Measurements from ENCODE around the gene C9orf78. TPM values are rescaled to one million over a fixed set of nuclear protein-coding genes. Genes with fewer than 3 reads are reported as not detected.

C9orf78 gene
- total RNA-seq, 5 donors from 2014 or later (not counting 1 experiment from before 2014, with no cell fraction given), result 80.5 to 112 (median 90.2) TPM

GRCh38 chr9:129810788-129811187 lies 24.3 kb downstream of the C9orf78 start:
- WGBS (ENCODE audit: insufficient coverage), result 100% methylated on average over 2 of the region's 6 CpGs
- no peaks in the 10 kb centered on the region for H3K9me3 Mint-ChIP-seq
- POLR2A ChIA-PET, result interaction anchor here in 1 of 2 donors (0.6 kb wide), 1 partner anchor 259 kb away, joined by 3 read pairs; no protein-coding TSS in a partner anchor

GRCh38 chr9:129810116-129810515 lies 25.0 kb downstream of the C9orf78 start:
- 87% methylated on average over 6 of the region's 11 CpGs for WGBS (ENCODE audit: insufficient coverage)
- ATAC-seq (replicated peaks in 1 of 4) (no peak), DNase-seq (no peak)
- Histone ChIP-seq H3K4me3 (ENCODE audit: control insufficient read depth in 1 of 2, extremely low read depth in 1 of 2, low read length in 1 of 2) (no peak overlapping the region), H3K36me3 (ENCODE audit: control insufficient read depth in 2 of 2, extremely low read depth in 1 of 2, insufficient read depth in 1 of 2, low read length in 1 of 2) (peaks cover 7 to 77% of the 10 kb centered on the region in 2 donors), H3K9me3 (no peaks in the 10 kb centered on the region), H3K27me3 (replicated peaks in 1 of 2; ENCODE audit: control insufficient read depth in 2 of 2, extremely low read depth in 1 of 2, insufficient read depth in 2 of 2, low read length in 1 of 2) (no peaks in the 10 kb centered on the region), H3K27ac (ENCODE audit: low read length) (no peak overlapping the region), H3K4me1 (ENCODE audit: control insufficient read depth in 1 of 2, extremely low read depth in 1 of 2, insufficient read depth in 2 of 2, low read length in 2 of 2) (peaks cover 0 to 11% of the 10 kb centered on the region in 2 experiments)
- peaks cover 23 to 32% (median 32%) of the 10 kb centered on the region in 3 donors for H3K4me1 Mint-ChIP-seq
- no peaks in the 10 kb centered on the region for H3K9me3 Mint-ChIP-seq
- H3K27me3 Mint-ChIP-seq, result no peaks in the 10 kb centered on the region
- no peak overlapping the region for H3K27ac Mint-ChIP-seq
- POLR2A ChIA-PET, result no interaction called here
- H3K4me3 Mint-ChIP-seq, result no peak overlapping the region
- peaks cover 40% of the 10 kb centered on the region for H3K36me3 Mint-ChIP-seq
- CTCF ChIA-PET, result interaction anchor here in 1 of 2 donors (0.5 kb wide), 1 partner anchor 433 kb away, joined by 10 read pairs; no protein-coding TSS in a partner anchor

More at GRCh38 chr9:129810788-129811187, 24.3 kb downstream of the C9orf78 start:
- peaks cover 19 to 32% (median 25%) of the 10 kb centered on the region in 3 donors for H3K4me1 Mint-ChIP-seq
- no peak overlapping the region for H3K4me3 Mint-ChIP-seq
- H3K4me3 ChIP-seq (ENCODE audit: control insufficient read depth in 1 of 2, extremely low read depth in 1 of 2, low read length in 1 of 2), result no peak overlapping the region
- H3K36me3 Mint-ChIP-seq, result peaks cover 46% of the 10 kb centered on the region
- no peak for DNase-seq
- H3K36me3 ChIP-seq (ENCODE audit: control insufficient read depth in 2 of 2, extremely low read depth in 1 of 2, insufficient read depth in 1 of 2, low read length in 1 of 2), result peaks cover 13 to 78% of the 10 kb centered on the region in 2 donors
- ATAC-seq (replicated peaks in 1 of 4), result no peak
- CTCF ChIA-PET, result interaction anchor here in 1 of 2 donors (0.6 kb wide), 1 partner anchor 181 kb away, joined by 3 read pairs; no protein-coding TSS in a partner anchor
- no peaks in the 10 kb centered on the region for H3K27me3 ChIP-seq (replicated peaks in 1 of 2; ENCODE audit: control insufficient read depth in 2 of 2, extremely low read depth in 1 of 2, insufficient read depth in 2 of 2, low read length in 1 of 2)
- H3K27ac Mint-ChIP-seq, result no peak overlapping the region
- no peak overlapping the region for H3K27ac ChIP-seq (ENCODE audit: low read length)
- no peaks in the 10 kb centered on the region for H3K9me3 ChIP-seq
- peaks cover 0 to 6% of the 10 kb centered on the region in 2 experiments for H3K4me1 ChIP-seq (ENCODE audit: control insufficient read depth in 1 of 2, extremely low read depth in 1 of 2, insufficient read depth in 2 of 2, low read length in 2 of 2)
- no peaks in the 10 kb centered on the region for H3K27me3 Mint-ChIP-seq

GRCh38 chr9:129809346-129809745 lies 25.7 kb downstream of the C9orf78 start:
- H3K4me3 ChIP-seq (ENCODE audit: control insufficient read depth in 1 of 2, extremely low read depth in 1 of 2, low read length in 1 of 2), result no peak overlapping the region
- H3K9me3 Mint-ChIP-seq, result no peaks in the 10 kb centered on the region
- no peak overlapping the region for H3K27ac Mint-ChIP-seq
- ATAC-seq (replicated peaks in 1 of 4) (no peak), DNase-seq (no peak)
- H3K4me1 Mint-ChIP-seq, result peaks cover 25 to 34% (median 33%) of the 10 kb centered on the region in 3 donors
- H3K9me3 ChIP-seq, result no peaks in the 10 kb centered on the region
- H3K4me3 Mint-ChIP-seq, result no peak overlapping the region
- POLR2A ChIA-PET, result no interaction called here
- peaks cover 35% of the 10 kb centered on the region for H3K36me3 Mint-ChIP-seq
- CTCF ChIA-PET, result interaction anchor here in 1 of 2 donors (0.6 kb wide), 1 partner anchor 9 kb away, joined by 6 read pairs; no protein-coding TSS in a partner anchor
- H3K27ac ChIP-seq (ENCODE audit: low read length), result no peak overlapping the region
- WGBS (ENCODE audit: insufficient coverage), result 81% methylated on average over 8 of the region's 11 CpGs
- peaks cover 0 to 15% of the 10 kb centered on the region in 2 experiments for H3K4me1 ChIP-seq (ENCODE audit: control insufficient read depth in 1 of 2, extremely low read depth in 1 of 2, insufficient read depth in 2 of 2, low read length in 2 of 2)
- no peaks in the 10 kb centered on the region for H3K27me3 Mint-ChIP-seq
- peaks cover 0 to 70% of the 10 kb centered on the region in 2 donors for H3K36me3 ChIP-seq (ENCODE audit: control insufficient read depth in 2 of 2, extremely low read depth in 1 of 2, insufficient read depth in 1 of 2, low read length in 1 of 2)
- H3K27me3 ChIP-seq (replicated peaks in 1 of 2; ENCODE audit: control insufficient read depth in 2 of 2, extremely low read depth in 1 of 2, insufficient read depth in 2 of 2, low read length in 1 of 2), result no peaks in the 10 kb centered on the region

- Histone ChIP-seq H3K27me3 (replicated peaks in 1 of 2; ENCODE audit: control insufficient read depth in 2 of 2, extremely low read depth in 1 of 2, insufficient read depth in 2 of 2, low read length in 1 of 2) (no peaks in the 10 kb centered on the region), H3K36me3 (ENCODE audit: control insufficient read depth in 2 of 2, extremely low read depth in 1 of 2, insufficient read depth in 1 of 2, low read length in 1 of 2) (peaks cover 0 to 44% of the 10 kb centered on the region in 2 donors), H3K9me3 (no peaks in the 10 kb centered on the region), H3K4me1 (ENCODE audit: control insufficient read depth in 1 of 2, extremely low read depth in 1 of 2, insufficient read depth in 2 of 2, low read length in 2 of 2) (peaks cover 6 to 23% of the 10 kb centered on the region in 2 experiments), H3K4me3 (ENCODE audit: control insufficient read depth in 1 of 2, extremely low read depth in 1 of 2, low read length in 1 of 2) (no peak overlapping the region), H3K27ac (ENCODE audit: low read length) (no peak overlapping the region)
- 89% methylated on average over 1 of the region's 4 CpGs for WGBS (ENCODE audit: insufficient coverage)
- H3K4me1 Mint-ChIP-seq, result peaks cover 25 to 37% (median 34%) of the 10 kb centered on the region in 3 donors
- peaks cover 28% of the 10 kb centered on the region for H3K36me3 Mint-ChIP-seq
- peak overlapping the region; percentile 47 to 66 for H3K27ac Mint-ChIP-seq
- H3K27me3 Mint-ChIP-seq, result no peaks in the 10 kb centered on the region
- peak overlapping the region in 2 of 3 donors; percentile 31 to 35 for H3K4me3 Mint-ChIP-seq
- no peak for DNase-seq
- CTCF ChIA-PET, result interaction anchor here (0.6 to 0.7 kb wide), 2 partner anchors 690 to 805 kb away, joined by 3 to 5 read pairs; no protein-coding TSS in a partner anchor
- POLR2A ChIA-PET, result no interaction called here
- H3K9me3 Mint-ChIP-seq, result no peaks in the 10 kb centered on the region
- no peak for ATAC-seq (replicated peaks in 1 of 4)
These were observed 29.0 kb downstream of the C9orf78 start for GRCh38 chr9:129806061-129806460.

- ATAC-seq (replicated peaks in 1 of 4), result no peak
- H3K27me3 Mint-ChIP-seq, result no peaks in the 10 kb centered on the region
- no peaks in the 10 kb centered on the region for H3K9me3 Mint-ChIP-seq
- peak overlapping the region; percentile 85 to 91 (median 91) for H3K4me3 Mint-ChIP-seq
- no peaks in the 10 kb centered on the region for H3K9me3 ChIP-seq
- CTCF ChIA-PET, result interaction anchor here in 1 of 2 donors (0.6 to 0.7 kb wide), 2 partner anchors 10 to 19 kb away, joined by 3 read pairs; no protein-coding TSS in a partner anchor
- peak overlapping the region; percentile 18 for H3K27ac ChIP-seq (ENCODE audit: low read length)
- 2% methylated on average over 14 of the region's 14 CpGs for WGBS (ENCODE audit: insufficient coverage)
- POLR2A ChIA-PET, result no interaction called here
- DNase-seq, result no peak
- H3K36me3 ChIP-seq (ENCODE audit: control insufficient read depth in 2 of 2, extremely low read depth in 1 of 2, insufficient read depth in 1 of 2, low read length in 1 of 2), result peaks cover 0 to 21% of the 10 kb centered on the region in 2 donors
- peak overlapping the region; percentile 56 to 75 for H3K4me3 ChIP-seq (ENCODE audit: control insufficient read depth in 1 of 2, extremely low read depth in 1 of 2, low read length in 1 of 2)
- no peaks in the 10 kb centered on the region for H3K27me3 ChIP-seq (replicated peaks in 1 of 2; ENCODE audit: control insufficient read depth in 2 of 2, extremely low read depth in 1 of 2, insufficient read depth in 2 of 2, low read length in 1 of 2)
- H3K4me1 ChIP-seq (ENCODE audit: control insufficient read depth in 1 of 2, extremely low read depth in 1 of 2, insufficient read depth in 2 of 2, low read length in 2 of 2), result peaks cover 6 to 23% of the 10 kb centered on the region in 2 experiments
- H3K36me3 Mint-ChIP-seq, result peaks cover 14% of the 10 kb centered on the region
- peak overlapping the region; percentile 55 to 80 for H3K27ac Mint-ChIP-seq
- H3K4me1 Mint-ChIP-seq, result peaks cover 25 to 30% (median 28%) of the 10 kb centered on the region in 3 donors
These were observed 31.4 kb downstream of the C9orf78 start for GRCh38 chr9:129803676-129804060.

- H3K9me3 Mint-ChIP-seq, result no peaks in the 10 kb centered on the region
- WGBS (ENCODE audit: insufficient coverage), result under 1% methylated on average over 89 of the region's 93 CpGs
These were observed 32.0 kb downstream of the C9orf78 start, which contains the start of gene TOR1B for GRCh38 chr9:129802833-129803675. TSS of gene TOR1B (plus strand) at chr9:129803184. CDS start at chr9:129803213, 29 bp downstream.

More at GRCh38 chr9:129802833-129803675, 32.0 kb downstream of the C9orf78 start, which contains the start of gene TOR1B:
- H3K9me3 ChIP-seq, result no peaks in the 10 kb centered on the region
- Mint-ChIP-seq H3K4me3 (peak within 1 kb of the TSS; percentile 85 to 91 (median 91)), H3K27me3 (no peaks in the 10 kb centered on the region), H3K27ac (peak within 1 kb of the TSS; percentile 94 to 96), H3K36me3 (peaks cover 12% of the 10 kb centered on the region), H3K4me1 (peaks cover 25 to 30% (median 28%) of the 10 kb centered on the region in 3 donors)
- peak; percentile 82 to 98 (median 91) for DNase-seq
- POLR2A ChIA-PET, result interaction anchor here in 1 of 2 donors (0.5 kb wide), 1 partner anchor 174 kb away, joined by 4 read pairs; no protein-coding TSS in a partner anchor
- H3K4me1 ChIP-seq (ENCODE audit: control insufficient read depth in 1 of 2, extremely low read depth in 1 of 2, insufficient read depth in 2 of 2, low read length in 2 of 2), result peaks cover 6 to 23% of the 10 kb centered on the region in 2 experiments
- CTCF ChIA-PET, result interaction anchor here (0.7 kb wide), 3 partner anchors 20 to 383 kb away, joined by 3 read pairs; no protein-coding TSS in a partner anchor
- peaks cover 0 to 21% of the 10 kb centered on the region in 2 donors for H3K36me3 ChIP-seq (ENCODE audit: control insufficient read depth in 2 of 2, extremely low read depth in 1 of 2, insufficient read depth in 1 of 2, low read length in 1 of 2)
- no peaks in the 10 kb centered on the region for H3K27me3 ChIP-seq (replicated peaks in 1 of 2; ENCODE audit: control insufficient read depth in 2 of 2, extremely low read depth in 1 of 2, insufficient read depth in 2 of 2, low read length in 1 of 2)
- peak within 1 kb of the TSS; percentile 56 to 78 for H3K4me3 ChIP-seq (ENCODE audit: control insufficient read depth in 1 of 2, extremely low read depth in 1 of 2, low read length in 1 of 2)
- ATAC-seq (replicated peaks in 1 of 4), result peak; percentile 93 to 95 (median 95)
- peak within 1 kb of the TSS; percentile 57 for H3K27ac ChIP-seq (ENCODE audit: low read length)
